Stimulated activated CD4-positive, alpha-beta T cell treated with anti-CD3 and anti-CD28 coated beads, Interleukin-2, amount 100 ng/mL, for 48 hours (primary cell): Measurements from ENCODE around the gene GPR150.

Experiments
- DNase-seq, 2 donors: peaks; one replicate each; pipeline ENCODE4 v3.0.0-alpha.2; 2020

The GPR150 gene

GRCh38 chr5:95654196-95654595 lies 34.3 kb downstream of the GPR150 start:
- DNase-seq: no peak

- no peak for DNase-seq
These were observed 35.7 kb downstream of the GPR150 start for GRCh38 chr5:95655575-95655974.

GRCh38 chr5:95660060-95660459 lies 40.2 kb downstream of the GPR150 start:
- no peak for DNase-seq

- DNase-seq: no peak
These were observed 43.1 kb downstream of the GPR150 start for GRCh38 chr5:95662946-95663345.

- DNase-seq: peak; percentile 30 to 42
These were observed 44.4 kb downstream of the GPR150 start for GRCh38 chr5:95664204-95664786.

GRCh38 chr5:95667061-95667618 lies 47.3 kb downstream of the GPR150 start:
- no peak for DNase-seq

GRCh38 chr5:95667678-95668077 lies 47.8 kb downstream of the GPR150 start:
- DNase-seq: no peak

GRCh38 chr5:95668216-95668615 lies 48.3 kb downstream of the GPR150 start:
- DNase-seq: no peak

GRCh38 chr5:95668728-95669127 lies 48.8 kb downstream of the GPR150 start:
- DNase-seq: no peak

- no peak for DNase-seq
These were observed 49.7 kb downstream of the GPR150 start for GRCh38 chr5:95669540-95669939.

GRCh38 chr5:95669985-95670384 lies 50.1 kb downstream of the GPR150 start:
- no peak for DNase-seq

- DNase-seq: no peak
These were observed 50.7 kb downstream of the GPR150 start for GRCh38 chr5:95670568-95670967.
